Lower leg skin (tissue), 4 donors: ENCODE results near the gene MEPCE. TPM values are rescaled to one million over a fixed set of nuclear protein-coding genes. Genes with fewer than 3 reads are reported as not detected.

Experiments
- DNase-seq, 2 donors: peaks; one replicate each; pipeline ENCODE4 v3.0.0-alpha.2; 2019; ENCODE audit warnings: low spot score in 2 of 2
- H3K4me3 ChIP-seq: fragments of 200-600 bp; sonication (generic); 2 replicates; pipeline ENCODE4 v1.5.1; 2017; ENCODE audit warnings: mild to moderate bottlenecking, low read depth; ENCODE audit not compliant: poor library complexity, severe bottlenecking
- CTCF ChIP-seq, 3 donors: fragments of 450-650 bp; IDR thresholded peaks; one replicate each; pipeline ENCODE4 v1.5.1; 2016; ENCODE audit warnings: antibody characterized with exemption in 3 of 3, mild to moderate bottlenecking in 3 of 3, moderate library complexity in 2 of 3
- POLR2A ChIP-seq, 2 donors: fragments of 450-650 bp; IDR thresholded peaks; one replicate each; pipeline ENCODE4 v1.6.1; 2016 to 2017; ENCODE audit warnings: antibody characterized with exemption in 2 of 2, mild to moderate bottlenecking in 1 of 2, moderate library complexity in 1 of 2
- WGBS, 2 donors: methylation state at CpG; one replicate each; pipeline ENCODE4 v1.1.5; 2018; 5-methylcytosine and 5-hydroxymethylcytosine counted together
- intact Hi-C: fragments of 100-400 bp; cut with DNase I; formaldehyde crosslinking; loops from one replicate; pipeline ENCODE4 v1.15.0; 2023; ENCODE audit warnings: low total_unique reads
- total RNA-seq, 4 donors: library from RNA; depleted of rRNA; stranded (reverse); fragments of >200 nt; gene quantifications; one replicate each; pipeline ENCODE4 v1.1.0, GENCODE V29; 2016

The MEPCE gene
- total RNA-seq, 4 donors from 2014 or later = 26.1 to 54.4 (median 37.4) TPM

GRCh38 chr7:100394077-100394476 lies 35.6 kb upstream of the MEPCE start:
- 91 to 94% methylated on average over 2 of the region's 2 CpGs for WGBS, 2 donors
- TF ChIP-seq CTCF (IDR thresholded peaks at IDR 0.05) = no peak
- intact Hi-C loops = no loop called here
- H3K4me3 ChIP-seq = no peak overlapping the region
- no peak for DNase-seq

GRCh38 chr7:100396421-100396982 lies 33.1 kb upstream of the MEPCE start:
- DNase-seq = no peak
- no peak for TF ChIP-seq CTCF (IDR thresholded peaks at IDR 0.05)
- TF ChIP-seq POLR2A (IDR thresholded peaks at IDR 0.05) = no peak
- 73 to 78% methylated on average over 9 of the region's 9 CpGs for WGBS, 2 donors
- intact Hi-C loops = no loop called here
- no peak overlapping the region for H3K4me3 ChIP-seq

- no peak for DNase-seq
- intact Hi-C loops = no loop called here
- 50 to 62% methylated on average over 13 of the region's 13 CpGs for WGBS, 2 donors
Observed at GRCh38 chr7:100397315-100398081, 32.1 kb upstream of the MEPCE start.

GRCh38 chr7:100398239-100398638 lies 31.4 kb upstream of the MEPCE start:
- H3K4me3 ChIP-seq = no peak overlapping the region
- WGBS, 2 donors = 42 to 53% methylated on average over 2 of the region's 2 CpGs
- DNase-seq = no peak
- intact Hi-C loops = no loop called here
- TF ChIP-seq POLR2A (IDR thresholded peaks at IDR 0.05) = no peak
- TF ChIP-seq CTCF (IDR thresholded peaks at IDR 0.05) = no peak

More at GRCh38 chr7:100397315-100398081, 32.1 kb upstream of the MEPCE start:
- TF ChIP-seq POLR2A (IDR thresholded peaks at IDR 0.05) (no peak), CTCF (IDR thresholded peaks at IDR 0.05) (no peak)
- no peak overlapping the region for H3K4me3 ChIP-seq

- WGBS, 2 donors = 95 to 98% methylated on average over 3 of the region's 3 CpGs
- TF ChIP-seq CTCF (IDR thresholded peaks at IDR 0.05) (no peak), POLR2A (IDR thresholded peaks at IDR 0.05) (no peak)
Observed at GRCh38 chr7:100400041-100400440, 29.6 kb upstream of the MEPCE start.

More at GRCh38 chr7:100400041-100400440, 29.6 kb upstream of the MEPCE start:
- DNase-seq = no peak
- intact Hi-C loops = no loop called here
- no peak overlapping the region for H3K4me3 ChIP-seq
